HG02798 (cell line): ENCODE measurements around the gene CRTC2.

Experiments
- ATAC-seq: cut with Tn5 transposase; IDR thresholded peaks from one replicate; pipeline ENCODE4 v1.9.1; 2021; ENCODE audit warnings: mild to moderate bottlenecking; ENCODE audit not compliant: unreplicated experiment, poor library complexity

The CRTC2 gene

GRCh38 chr1:153976819-153977249, 18.4 kb upstream of the CRTC2 start:
- no peak for ATAC-seq

DNA sequence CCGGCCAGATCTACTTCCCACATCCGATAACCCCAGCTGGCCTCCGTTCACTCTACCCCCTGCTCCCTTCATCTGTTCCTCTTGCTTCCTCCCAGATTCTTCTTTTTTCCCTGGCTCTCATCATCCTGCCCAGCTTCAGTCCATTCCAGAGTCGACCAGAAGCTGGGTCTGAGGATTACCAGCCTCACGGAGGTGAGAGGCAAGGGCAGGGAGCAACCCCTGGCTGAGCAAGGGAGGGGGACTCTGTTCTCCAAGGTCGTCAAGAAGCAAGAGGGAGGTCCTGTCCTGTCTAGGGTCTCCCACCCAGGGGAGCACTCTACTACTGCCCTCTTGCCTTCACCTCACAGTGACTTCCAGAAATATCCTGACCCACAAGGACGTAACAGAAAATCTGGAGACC, 15.1 kb upstream of the CRTC2 start:
- ATAC-seq, result no peak

DNA sequence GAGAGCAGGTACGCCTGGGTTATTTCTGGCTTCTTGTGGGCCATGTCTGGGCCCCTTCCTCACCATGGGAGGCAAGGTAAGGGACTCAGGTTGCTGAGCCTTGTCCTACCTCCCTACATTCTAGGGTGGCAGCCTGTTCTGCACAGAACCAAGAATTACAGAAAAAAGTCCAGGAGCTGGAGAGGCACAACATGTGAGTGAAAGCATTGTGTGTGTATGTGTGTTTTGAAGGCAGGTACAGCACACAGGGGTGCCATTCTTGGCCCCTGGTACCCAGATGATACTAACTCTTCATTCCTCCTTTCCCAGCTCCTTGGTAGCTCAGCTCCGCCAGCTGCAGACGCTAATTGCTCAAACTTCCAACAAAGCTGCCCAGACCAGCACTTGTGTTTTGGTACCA, 14.7 kb upstream of the CRTC2 start:
- ATAC-seq, result no peak

GRCh38 chr1:153970346-153970745, 11.9 kb upstream of the CRTC2 start:
- ATAC-seq, result no peak

DNA sequence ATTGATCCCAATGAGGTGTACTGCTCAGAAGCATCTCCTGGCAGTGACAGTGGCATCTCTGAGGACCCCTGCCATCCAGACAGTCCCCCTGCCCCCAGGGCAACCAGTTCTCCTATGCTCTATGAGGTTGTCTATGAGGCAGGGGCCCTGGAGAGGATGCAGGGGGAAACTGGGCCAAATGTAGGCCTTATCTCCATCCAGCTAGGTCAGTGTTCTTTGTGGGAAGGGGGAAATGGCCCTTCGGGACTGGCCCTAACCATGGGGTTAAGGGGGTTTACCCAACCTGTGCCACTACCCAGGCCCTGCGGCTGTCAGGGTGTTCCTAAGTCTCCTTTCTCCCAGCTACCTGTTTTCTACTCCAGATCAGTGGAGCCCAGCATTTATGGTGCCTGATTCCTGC, 10.6 kb upstream of the CRTC2 start:
- no peak for ATAC-seq

DNA sequence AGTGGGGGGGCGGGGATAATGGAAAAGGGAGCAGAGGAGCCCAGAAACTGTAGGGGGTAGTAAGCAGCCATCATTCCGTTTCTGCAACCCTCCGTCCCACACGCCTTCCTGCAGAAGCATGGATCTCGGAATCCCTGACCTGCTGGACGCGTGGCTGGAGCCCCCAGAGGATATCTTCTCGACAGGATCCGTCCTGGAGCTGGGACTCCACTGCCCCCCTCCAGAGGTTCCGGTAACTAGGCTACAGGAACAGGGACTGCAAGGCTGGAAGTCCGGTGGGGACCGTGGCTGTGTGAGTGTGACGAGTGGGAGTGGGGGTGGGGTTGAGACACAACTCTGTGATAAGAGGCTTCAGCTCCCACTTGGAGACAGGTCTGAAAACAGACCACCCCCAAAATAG, 10.0 kb upstream of the CRTC2 start:
- ATAC-seq, result no peak

GRCh38 chr1:153968000-153968363, 9.6 kb upstream of the CRTC2 start:
- no peak for ATAC-seq

DNA sequence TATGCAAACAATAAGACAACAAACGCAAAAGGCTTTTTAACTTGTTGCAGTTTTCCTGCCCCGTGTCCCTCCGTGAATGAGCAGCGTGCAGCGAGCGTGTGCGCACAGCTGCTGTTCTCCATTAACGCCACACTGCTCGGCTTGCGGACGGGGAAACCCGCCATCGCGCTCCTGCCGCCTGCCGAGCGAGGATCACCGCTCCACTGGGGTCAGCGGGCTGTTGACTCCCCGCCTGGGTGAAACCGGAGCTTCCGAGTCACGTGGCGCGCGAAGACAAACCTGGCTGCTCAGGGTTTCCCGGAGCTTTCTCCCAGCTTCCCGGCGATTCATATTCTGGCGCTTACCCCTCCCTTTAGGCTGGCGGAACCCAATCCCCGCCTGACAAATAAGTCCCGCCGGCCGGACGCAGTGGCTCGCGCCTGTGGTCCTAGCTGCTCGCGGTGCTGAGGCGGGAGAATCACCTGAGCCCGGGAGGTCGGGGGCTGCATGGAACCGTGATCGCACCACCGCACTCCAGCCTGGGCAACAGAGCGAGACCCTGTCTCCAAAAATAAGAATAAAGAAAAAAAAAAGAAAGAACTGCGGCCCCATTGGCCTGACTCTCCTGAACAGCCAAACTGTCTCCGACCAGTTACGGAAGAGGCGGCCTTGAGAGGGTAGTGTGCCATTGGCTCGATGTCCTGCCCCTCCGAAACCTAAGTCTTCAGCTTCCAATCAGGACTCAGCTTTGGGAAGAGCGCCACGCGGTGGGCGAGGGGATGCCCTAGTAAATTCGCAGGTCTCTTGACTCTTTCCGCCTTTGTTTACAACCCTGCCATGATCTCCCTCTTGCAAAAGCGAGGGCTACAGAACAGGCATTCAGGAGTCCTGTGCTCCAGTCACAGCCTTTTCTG, 8.9 kb upstream of the CRTC2 start, which contains the start of gene CREB3L4:
TSS of gene CREB3L4 (plus strand) at position 796 of the 893 bp plus-strand sequence. CDS start 624 bp downstream, outside the sequence.
- peak; percentile 76 for ATAC-seq

GRCh38 chr1:153963850-153964331, 5.5 kb upstream of the CRTC2 start:
- no peak for ATAC-seq

DNA sequence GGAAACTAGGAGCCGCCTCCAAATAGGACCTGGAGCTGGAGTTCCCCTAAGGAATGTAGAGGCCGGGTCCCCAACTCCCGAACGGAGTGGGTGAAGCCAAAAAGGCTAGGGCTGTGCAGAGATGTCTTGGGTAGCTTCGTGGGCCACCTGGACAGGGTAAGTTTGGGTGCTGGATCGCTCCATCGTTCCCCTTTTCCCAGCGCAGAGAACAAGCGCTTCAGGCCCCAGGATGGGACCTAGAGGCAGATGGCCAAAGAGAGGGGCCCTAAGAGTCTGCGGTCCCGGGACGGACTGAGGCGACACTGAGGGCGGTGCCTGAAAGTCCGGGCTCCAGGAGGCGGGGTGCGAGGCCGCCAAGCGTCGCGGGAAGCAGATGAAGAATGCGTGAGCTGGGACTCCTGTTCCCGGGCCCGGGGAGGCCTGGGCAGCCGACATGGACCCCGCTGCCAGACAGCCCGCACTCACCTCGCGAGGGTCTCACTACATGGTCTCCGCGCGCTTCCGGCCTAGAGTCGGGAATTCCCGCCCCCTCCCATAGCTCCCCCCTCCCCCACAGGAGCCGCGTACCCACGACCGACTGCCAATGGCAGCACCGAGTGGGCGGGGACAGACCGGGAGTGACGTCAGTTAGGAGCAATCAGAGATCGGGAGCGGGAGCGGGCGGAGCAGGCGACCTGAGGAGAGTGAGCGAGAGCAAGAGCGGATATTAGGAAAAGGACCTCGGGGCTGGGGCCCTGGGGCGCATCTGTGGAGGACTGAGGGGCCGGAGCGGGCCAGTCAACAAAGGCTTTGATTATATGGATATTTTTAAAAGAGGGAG, 4.8 kb upstream of the CRTC2 start, which contains the start of gene SLC39A1:
TSS of gene SLC39A1 (minus strand) at position 508 of the 820 bp plus-strand sequence. CDS start 822 bp downstream, outside the sequence.
- peak; percentile 61 for ATAC-seq

DNA sequence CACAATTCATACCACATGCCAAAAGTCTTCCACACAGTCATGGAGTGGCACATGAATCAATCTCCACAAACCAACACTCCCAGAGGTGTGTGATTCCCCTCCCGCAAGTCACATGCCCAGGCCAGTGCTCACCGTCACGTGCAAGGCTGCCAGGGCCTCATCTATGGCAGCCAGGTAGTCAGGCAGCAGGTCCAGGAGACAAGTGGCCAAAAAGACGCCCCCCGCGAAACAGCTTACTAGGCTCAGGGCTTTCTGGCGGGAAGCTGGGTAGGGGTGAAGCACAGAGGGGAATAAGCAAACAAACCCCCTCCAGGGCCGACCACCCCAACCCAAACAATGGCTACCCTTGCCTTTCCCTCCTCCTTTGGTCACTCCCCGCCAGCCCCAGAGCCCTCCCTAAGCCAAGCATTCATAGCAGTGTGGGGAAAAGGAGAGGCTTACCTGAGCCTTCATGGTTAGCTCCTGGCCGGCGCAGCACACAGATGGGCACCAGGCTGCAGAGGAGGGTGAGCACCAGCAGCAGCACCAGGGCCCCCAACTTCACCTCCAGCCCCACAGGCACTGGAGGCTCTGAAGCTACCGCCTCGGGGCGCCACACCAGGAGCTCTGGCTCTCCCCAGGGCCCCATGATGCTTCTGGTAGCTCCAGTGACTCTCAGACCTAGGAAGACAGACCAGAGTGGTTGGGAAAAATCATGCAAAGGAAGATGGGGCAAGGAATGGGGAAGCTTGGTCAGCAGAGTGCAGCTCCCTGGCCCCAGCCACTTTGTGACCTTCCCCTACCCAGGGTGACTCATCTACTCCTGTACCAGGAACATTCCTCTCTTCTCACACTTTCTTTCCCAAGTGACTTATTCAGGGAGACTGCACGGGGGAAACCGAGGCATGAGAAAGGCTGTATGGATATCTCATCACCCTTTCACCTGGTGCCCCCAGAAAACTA, 3.9 kb upstream of the CRTC2 start:
- ATAC-seq, result no peak

DNA sequence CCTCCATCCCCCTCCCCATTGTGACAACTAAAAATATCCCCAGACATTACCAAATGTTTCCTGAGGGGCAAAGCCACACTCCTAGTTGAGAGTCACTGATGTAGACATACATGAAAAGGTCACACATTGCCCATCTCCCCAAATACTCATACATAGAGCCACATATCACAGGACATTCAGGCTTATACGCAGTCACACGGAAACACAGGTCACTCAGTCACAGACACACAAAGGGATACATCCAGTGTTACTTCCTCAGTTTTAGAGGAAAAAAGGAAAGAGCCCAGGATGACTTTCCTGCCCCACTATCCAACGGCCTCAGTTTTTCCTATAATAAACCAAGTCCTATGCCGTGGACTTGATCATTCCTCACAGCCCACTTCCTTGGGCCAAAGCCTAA, 3.0 kb upstream of the CRTC2 start:
- no peak for ATAC-seq

DNA sequence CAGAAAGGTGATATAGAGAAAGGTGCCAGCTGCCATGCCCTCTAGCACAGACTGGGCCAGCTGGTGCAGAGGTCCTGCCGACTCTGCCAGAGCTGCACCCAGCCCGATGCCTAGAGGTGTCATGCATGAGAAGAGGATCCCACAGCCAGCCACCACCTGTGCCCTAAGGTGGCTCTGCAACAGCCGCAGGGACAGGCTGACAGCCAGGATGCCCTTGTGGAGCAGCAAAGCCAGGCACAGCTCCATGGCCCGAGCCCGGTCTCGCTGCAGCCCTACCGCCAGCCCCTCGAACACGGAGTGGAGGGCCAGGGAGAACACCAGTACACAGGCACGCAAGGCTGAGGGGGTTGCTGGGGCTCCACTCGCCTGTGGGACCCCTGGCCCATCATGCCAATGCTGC, 1.8 kb upstream of the CRTC2 start:
- no peak for ATAC-seq

DNA sequence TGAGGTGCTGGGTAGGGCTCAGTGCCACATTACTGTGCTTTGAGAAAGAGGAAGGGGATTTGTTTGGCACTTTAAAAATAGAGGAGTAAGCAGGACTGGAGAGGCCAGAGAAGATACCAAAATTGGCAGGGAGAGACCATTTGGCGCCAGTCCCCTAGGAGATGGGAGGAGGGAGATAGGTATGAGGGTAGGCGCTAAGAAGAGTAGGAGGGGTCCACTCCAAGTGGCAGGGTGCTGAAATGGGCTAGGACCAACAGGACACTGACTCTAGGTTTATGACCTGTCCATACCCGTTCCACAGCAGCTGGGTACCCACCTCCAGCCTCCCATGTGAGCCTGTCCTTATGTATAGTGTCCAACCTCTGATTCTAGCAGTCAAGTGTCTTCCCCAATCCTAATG, 1.0 kb upstream of the CRTC2 start:
- no peak for ATAC-seq

GRCh38 chr1:153958961-153959260, 499 bp upstream of the CRTC2 start:
- ATAC-seq, result no peak

DNA sequence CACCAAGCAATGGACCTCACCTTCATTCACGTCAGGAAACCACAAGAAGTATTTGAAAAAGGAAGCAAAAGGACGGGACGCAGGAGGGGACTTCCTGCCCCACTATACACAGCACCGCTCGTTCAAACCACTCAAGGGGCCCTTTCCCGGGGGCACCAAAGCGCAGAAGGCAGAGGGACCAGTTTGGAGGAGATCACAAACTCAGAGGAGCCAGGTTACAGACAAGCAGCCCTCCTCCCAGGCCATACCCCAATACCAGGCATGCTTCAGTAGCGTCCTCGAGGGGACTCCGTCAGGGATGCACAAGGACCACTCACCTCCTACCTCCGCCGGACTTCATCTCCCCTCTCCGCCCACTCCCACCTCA, 685 bp downstream of the CRTC2 start:
- ATAC-seq, result peak; percentile 8

DNA sequence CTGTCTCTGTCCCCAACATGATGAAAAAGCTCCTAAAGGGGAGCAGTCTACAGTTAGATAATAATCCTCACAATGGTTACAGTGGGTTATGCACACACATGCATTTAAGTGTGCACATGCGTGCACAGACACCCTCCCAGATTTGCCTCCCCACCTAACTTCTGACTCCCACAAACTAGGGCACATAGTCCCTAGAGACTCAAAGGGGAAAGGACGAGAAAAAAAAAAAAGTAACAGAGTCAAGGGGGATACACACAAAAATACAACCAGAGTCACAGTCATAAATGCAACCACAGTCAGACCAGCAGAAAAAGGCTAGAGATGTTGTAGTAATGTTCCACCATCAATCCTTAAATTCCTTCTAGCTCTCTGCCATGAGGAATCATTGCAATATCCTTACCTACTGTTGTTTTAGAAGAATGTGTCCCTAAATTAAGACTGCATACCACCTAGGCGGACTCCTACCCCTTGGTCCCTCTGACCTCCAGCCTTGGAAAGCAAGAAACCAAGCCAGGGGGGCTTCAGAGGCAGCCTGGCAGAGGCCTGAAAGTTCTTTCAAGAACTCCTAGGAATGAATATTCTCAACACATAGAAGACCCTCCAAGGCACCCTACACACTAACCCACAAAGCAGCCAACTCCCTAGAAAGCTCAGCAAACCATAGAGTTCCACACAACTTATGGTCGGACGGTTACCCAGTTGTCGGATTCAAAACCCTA, 1.3 kb downstream of the CRTC2 start:
- no peak for ATAC-seq

GRCh38 chr1:153954826-153955225, 3.6 kb downstream of the CRTC2 start:
- ATAC-seq, result no peak

- ATAC-seq, result no peak
These were observed 4.5 kb downstream of the CRTC2 start for GRCh38 chr1:153953859-153954365.
